ENCODE data around the gene ANKDD1A. TPM values are rescaled to one million over a fixed set of nuclear protein-coding genes. Genes with fewer than 3 reads are reported as not detected.

Gene ANKDD1A
- total RNA-seq, 4 donors from 2014 or later = 2.1 to 3.6 (median 2.8) TPM

DNA sequence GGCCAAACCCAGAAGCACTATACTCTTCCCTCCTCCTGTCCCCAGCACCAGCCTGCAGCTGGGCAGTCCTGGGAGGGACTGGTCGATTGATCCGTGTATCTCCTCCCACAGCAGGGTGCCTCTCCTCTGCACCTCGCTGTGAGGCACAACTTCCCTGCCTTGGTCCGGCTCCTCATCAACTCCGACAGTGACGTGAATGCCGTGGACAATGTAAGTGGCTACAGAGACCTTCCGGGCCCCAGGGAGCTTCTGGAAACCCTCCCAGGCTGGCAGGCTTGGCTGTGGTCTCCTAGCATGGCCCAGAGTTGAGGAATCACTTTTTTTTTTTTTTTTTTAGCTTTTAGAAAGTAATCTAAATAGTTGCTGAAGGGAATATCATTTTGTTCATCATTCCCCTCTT lies 30.7 kb downstream of the ANKDD1A start:
- no peak overlapping the region for H3K27ac ChIP-seq
- no peaks in the 10 kb centered on the region for H3K9me3 ChIP-seq
- 79% methylated on average over 8 of the region's 8 CpGs for WGBS
- H3K36me3 ChIP-seq = peaks cover 6% of the 10 kb centered on the region
- no peak for TF ChIP-seq POLR2AphosphoS5 (IDR thresholded peaks at IDR 0.05)
- no peak for TF ChIP-seq EP300 (IDR thresholded peaks at IDR 0.05)
- TF ChIP-seq POLR2A (IDR thresholded peaks at IDR 0.05) = no peak
- TF ChIP-seq, protein P1, sequence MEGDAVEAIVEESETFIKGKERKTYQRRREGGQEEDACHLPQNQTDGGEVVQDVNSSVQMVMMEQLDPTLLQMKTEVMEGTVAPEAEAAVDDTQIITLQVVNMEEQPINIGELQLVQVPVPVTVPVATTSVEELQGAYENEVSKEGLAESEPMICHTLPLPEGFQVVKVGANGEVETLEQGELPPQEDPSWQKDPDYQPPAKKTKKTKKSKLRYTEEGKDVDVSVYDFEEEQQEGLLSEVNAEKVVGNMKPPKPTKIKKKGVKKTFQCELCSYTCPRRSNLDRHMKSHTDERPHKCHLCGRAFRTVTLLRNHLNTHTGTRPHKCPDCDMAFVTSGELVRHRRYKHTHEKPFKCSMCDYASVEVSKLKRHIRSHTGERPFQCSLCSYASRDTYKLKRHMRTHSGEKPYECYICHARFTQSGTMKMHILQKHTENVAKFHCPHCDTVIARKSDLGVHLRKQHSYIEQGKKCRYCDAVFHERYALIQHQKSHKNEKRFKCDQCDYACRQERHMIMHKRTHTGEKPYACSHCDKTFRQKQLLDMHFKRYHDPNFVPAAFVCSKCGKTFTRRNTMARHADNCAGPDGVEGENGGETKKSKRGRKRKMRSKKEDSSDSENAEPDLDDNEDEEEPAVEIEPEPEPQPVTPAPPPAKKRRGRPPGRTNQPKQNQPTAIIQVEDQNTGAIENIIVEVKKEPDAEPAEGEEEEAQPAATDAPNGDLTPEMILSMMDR (IDR thresholded peaks at IDR 0.05) = no peak
- peak in 1 of 2 donors; percentile 72 for DNase-seq (ENCODE audit: low spot score in 2 of 2)
- no peaks in the 10 kb centered on the region for H3K4me1 ChIP-seq
- H3K27me3 ChIP-seq = no peaks in the 10 kb centered on the region
- H3K4me3 ChIP-seq = no peak overlapping the region

DNA sequence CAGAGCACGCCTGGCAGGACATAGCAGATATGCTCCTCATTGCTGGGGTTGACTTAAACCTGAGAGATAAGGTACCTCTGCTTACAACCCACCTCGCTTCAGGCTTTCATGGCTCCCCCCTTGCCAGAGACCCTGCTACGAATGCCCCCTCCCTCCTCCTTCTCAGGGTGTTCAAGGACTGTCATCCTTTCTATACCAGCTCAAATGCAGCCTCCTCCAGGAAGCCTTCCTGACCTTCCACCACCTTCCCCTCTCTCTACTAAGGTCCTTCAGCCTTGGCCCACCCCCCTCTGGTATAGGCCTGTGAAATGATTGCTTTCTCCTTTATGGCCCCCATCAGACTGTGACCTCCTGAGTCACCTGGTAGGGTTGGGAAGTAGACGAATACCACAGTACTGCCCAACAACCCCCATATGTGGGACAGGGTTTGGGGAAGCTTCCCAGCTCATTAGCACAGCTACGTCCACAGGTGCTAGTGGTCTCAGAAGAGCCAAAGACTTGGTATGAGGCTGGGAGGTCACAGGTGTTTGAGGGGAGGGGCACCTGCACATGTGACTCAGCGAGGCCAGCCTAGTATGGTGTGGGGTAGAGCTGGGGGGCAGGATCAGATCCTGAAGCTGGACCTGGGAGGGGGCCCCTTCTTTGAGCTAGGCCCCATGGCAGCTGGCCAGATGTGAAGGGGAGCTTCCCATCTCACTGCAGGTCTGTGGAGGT lies 32.0 kb downstream of the ANKDD1A start:
- Histone ChIP-seq H3K4me3 (no peak overlapping the region), H3K27ac (no peak overlapping the region), H3K27me3 (no peaks in the 10 kb centered on the region), H3K9me3 (no peaks in the 10 kb centered on the region), H3K4me1 (no peaks in the 10 kb centered on the region), H3K36me3 (peaks cover 6% of the 10 kb centered on the region)
- no peak for TF ChIP-seq POLR2AphosphoS5 (IDR thresholded peaks at IDR 0.05)
- no peak for TF ChIP-seq EP300 (IDR thresholded peaks at IDR 0.05)
- TF ChIP-seq POLR2A (IDR thresholded peaks at IDR 0.05) = no peak
- TF ChIP-seq, protein P1 (IDR thresholded peaks at IDR 0.05) = no peak
- DNase-seq (ENCODE audit: low spot score in 2 of 2) = peak in 1 of 2 donors; percentile 32
- WGBS = 96% methylated on average over 6 of the region's 6 CpGs

DNA sequence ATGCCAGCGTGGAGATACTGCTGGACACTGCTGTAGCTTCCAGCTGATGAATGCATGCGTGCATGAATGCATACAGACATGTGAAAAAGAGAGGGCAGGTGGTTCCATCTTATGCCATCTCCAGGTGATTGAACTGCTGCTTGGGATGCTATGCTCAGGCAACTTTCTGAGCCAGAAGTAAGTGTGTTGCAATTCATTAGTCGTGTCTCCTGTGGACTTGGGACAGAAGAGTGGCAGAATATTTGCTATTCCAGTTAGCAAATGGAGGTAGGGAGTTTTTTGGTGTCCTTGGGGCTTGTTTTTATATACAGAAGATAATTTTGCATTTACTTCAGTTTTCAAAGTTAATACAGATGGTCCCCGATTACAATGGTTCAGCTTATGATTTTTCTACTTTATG lies 33.3 kb downstream of the ANKDD1A start:
- no peaks in the 10 kb centered on the region for H3K9me3 ChIP-seq
- H3K27me3 ChIP-seq = no peaks in the 10 kb centered on the region
- H3K27ac ChIP-seq = no peak overlapping the region
- peaks cover 6% of the 10 kb centered on the region for H3K36me3 ChIP-seq
- 92% methylated on average over 3 of the region's 4 CpGs for WGBS
- H3K4me3 ChIP-seq = no peak overlapping the region
- no peaks in the 10 kb centered on the region for H3K4me1 ChIP-seq
- TF ChIP-seq, protein P1 (IDR thresholded peaks at IDR 0.05) = no peak
- TF ChIP-seq EP300 (IDR thresholded peaks at IDR 0.05) = no peak
- TF ChIP-seq POLR2A (IDR thresholded peaks at IDR 0.05) = no peak
- no peak for TF ChIP-seq POLR2AphosphoS5 (IDR thresholded peaks at IDR 0.05)
- no peak for DNase-seq (ENCODE audit: low spot score in 2 of 2)

DNA sequence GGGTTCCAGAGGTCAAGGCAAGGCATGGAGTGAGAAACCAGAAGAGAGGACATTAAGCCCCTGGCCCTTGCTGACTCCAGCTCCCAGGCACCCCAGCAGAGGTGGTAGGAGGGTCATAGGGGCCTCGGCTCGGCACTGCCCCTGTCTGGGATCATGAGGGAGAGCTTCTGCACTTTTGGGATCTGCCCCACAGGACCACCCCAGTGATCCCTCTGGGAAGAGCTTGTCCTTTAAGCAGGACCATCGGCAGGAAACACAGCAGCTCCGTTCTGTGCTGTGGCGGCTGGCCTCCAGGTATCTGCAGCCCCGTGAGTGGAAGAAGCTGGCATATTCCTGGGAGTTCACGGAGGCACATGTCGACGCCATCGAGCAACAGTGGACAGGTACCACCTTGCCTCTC lies 35.5 kb downstream of the ANKDD1A start:
- Histone ChIP-seq H3K4me3 (no peak overlapping the region), H3K4me1 (no peaks in the 10 kb centered on the region), H3K36me3 (peaks cover 5% of the 10 kb centered on the region), H3K27me3 (no peaks in the 10 kb centered on the region), H3K9me3 (no peaks in the 10 kb centered on the region), H3K27ac (no peak overlapping the region)
- 73% methylated on average over 2 of the region's 10 CpGs for WGBS
- DNase-seq (ENCODE audit: low spot score in 2 of 2) = peak in 1 of 2 donors; percentile 71
- TF ChIP-seq, protein P1 (IDR thresholded peaks at IDR 0.05) = no peak
- TF ChIP-seq EP300 (IDR thresholded peaks at IDR 0.05) (no peak), POLR2AphosphoS5 (IDR thresholded peaks at IDR 0.05) (no peak), POLR2A (IDR thresholded peaks at IDR 0.05) (no peak)

DNA sequence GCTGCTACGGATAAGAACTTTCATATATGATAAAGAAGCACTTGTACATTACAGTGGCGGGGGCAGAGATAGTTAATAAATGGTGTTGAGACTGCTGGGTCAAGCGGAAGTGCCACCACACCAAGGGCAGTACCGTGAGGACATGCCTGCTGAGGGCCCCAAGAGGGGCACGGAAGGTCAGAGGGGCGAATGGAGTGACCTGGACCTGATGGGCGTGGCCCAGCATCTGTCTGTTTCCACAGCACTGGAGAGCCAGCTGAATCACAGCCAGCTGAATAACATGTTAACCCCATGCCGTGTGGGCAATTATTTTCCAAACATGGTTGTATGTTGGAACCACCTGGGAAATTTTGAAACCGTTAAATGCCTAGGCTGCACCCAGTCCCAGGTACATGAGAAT lies 37.2 kb downstream of the ANKDD1A start:
- TF ChIP-seq POLR2A (IDR thresholded peaks at IDR 0.05) (no peak), EP300 (IDR thresholded peaks at IDR 0.05) (no peak), POLR2AphosphoS5 (IDR thresholded peaks at IDR 0.05) (no peak)
- TF ChIP-seq, protein P1 (IDR thresholded peaks at IDR 0.05) = no peak
- Histone ChIP-seq H3K36me3 (peaks cover 3% of the 10 kb centered on the region), H3K4me1 (no peaks in the 10 kb centered on the region), H3K27ac (no peak overlapping the region), H3K9me3 (no peaks in the 10 kb centered on the region), H3K27me3 (no peaks in the 10 kb centered on the region), H3K4me3 (no peak overlapping the region)
- peak in 1 of 2 donors; percentile 47 for DNase-seq (ENCODE audit: low spot score in 2 of 2)
- 80% methylated on average over 9 of the region's 9 CpGs for WGBS
